ENCODE results near the gene ACADVL. TPM values are rescaled to one million over a fixed set of nuclear protein-coding genes. Genes with fewer than 3 reads are reported as not detected.

Gene ACADVL
- total and polyA plus RNA-seq, 8 donors, result 348 to 3,058 (median 733) TPM

DNA sequence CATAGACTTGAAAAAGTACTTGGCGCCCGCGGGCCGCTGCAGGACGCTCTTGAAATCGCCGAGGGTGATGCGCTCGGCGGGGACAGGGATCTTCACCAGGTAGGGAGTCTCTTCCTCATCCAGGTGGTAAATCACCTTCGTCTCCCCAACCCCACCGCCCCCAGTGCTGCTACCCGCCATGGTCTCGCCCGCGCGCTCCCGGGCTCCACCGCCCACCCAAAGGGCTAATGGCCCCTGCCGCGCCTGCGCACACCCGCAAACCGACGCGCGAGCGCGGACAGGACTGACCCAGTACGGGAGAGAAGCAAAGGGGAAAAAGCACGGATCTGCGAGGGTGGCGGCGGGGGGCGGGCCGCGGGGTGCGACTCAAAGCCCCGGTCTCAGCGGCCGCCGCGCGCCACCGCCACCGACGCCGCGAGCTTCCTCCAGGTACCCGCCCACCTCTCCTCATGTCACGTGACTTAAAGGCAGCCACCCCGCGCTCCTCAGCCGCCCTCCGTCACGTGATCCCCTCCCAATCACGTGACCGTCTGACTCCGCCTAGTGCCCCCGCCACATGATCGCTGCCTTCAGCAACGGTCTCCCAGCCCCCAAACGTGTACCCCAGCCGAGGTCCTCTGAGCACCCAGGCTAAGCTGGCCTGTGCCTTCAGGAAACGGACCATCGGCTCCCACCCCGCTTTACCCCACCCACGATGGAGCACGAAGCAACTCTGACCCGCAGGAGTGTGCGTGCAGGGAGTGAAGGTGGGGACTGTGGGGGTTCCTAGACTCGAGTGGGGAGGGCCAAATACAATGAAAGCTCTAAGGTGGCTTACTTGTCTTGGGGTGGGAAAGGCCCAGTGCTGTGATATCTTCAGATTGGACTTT, 14.6 kb downstream of the ACADVL start, which contains the start of gene DVL2:
Gene DVL2, minus strand, starts transcription at position 435 of the 869 bp plus-strand sequence. Its CDS starts 255 bp downstream, at position 180.
- peaks cover 37 to 64% (median 57%) of the 10 kb centered on the region in 4 donors for H3K4me1 ChIP-seq
- TF ChIP-seq, protein P1, sequence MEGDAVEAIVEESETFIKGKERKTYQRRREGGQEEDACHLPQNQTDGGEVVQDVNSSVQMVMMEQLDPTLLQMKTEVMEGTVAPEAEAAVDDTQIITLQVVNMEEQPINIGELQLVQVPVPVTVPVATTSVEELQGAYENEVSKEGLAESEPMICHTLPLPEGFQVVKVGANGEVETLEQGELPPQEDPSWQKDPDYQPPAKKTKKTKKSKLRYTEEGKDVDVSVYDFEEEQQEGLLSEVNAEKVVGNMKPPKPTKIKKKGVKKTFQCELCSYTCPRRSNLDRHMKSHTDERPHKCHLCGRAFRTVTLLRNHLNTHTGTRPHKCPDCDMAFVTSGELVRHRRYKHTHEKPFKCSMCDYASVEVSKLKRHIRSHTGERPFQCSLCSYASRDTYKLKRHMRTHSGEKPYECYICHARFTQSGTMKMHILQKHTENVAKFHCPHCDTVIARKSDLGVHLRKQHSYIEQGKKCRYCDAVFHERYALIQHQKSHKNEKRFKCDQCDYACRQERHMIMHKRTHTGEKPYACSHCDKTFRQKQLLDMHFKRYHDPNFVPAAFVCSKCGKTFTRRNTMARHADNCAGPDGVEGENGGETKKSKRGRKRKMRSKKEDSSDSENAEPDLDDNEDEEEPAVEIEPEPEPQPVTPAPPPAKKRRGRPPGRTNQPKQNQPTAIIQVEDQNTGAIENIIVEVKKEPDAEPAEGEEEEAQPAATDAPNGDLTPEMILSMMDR (IDR thresholded peaks at IDR 0.05), result no peak
- no peak for TF ChIP-seq EP300 (IDR thresholded peaks at IDR 0.05)
- peak; percentile 87 to 99 (median 94) for TF ChIP-seq POLR2AphosphoS5 (IDR thresholded peaks at IDR 0.05)
- TF ChIP-seq POLR2A (IDR thresholded peaks at IDR 0.05), result no peak
- peak; percentile 96 to 98 for DNase-seq
- H3K27me3 ChIP-seq, result no peaks in the 10 kb centered on the region
- 0 to 1% (median 0%) methylated on average over 32 to 72 of the region's 72 CpGs for WGBS, 5 donors
- no peaks in the 10 kb centered on the region for H3K9me3 ChIP-seq
- intact Hi-C loops (cut with DNase I; ENCODE audit: low total_unique reads), result no loop called here
- peak within 1 kb of the TSS; percentile 63 to 99 (median 89) for H3K4me3 ChIP-seq
- peak within 1 kb of the TSS; percentile 76 to 94 (median 91) for H3K27ac ChIP-seq
- H3K36me3 ChIP-seq, result peaks cover 26 to 36% (median 33%) of the 10 kb centered on the region in 4 donors

DNA sequence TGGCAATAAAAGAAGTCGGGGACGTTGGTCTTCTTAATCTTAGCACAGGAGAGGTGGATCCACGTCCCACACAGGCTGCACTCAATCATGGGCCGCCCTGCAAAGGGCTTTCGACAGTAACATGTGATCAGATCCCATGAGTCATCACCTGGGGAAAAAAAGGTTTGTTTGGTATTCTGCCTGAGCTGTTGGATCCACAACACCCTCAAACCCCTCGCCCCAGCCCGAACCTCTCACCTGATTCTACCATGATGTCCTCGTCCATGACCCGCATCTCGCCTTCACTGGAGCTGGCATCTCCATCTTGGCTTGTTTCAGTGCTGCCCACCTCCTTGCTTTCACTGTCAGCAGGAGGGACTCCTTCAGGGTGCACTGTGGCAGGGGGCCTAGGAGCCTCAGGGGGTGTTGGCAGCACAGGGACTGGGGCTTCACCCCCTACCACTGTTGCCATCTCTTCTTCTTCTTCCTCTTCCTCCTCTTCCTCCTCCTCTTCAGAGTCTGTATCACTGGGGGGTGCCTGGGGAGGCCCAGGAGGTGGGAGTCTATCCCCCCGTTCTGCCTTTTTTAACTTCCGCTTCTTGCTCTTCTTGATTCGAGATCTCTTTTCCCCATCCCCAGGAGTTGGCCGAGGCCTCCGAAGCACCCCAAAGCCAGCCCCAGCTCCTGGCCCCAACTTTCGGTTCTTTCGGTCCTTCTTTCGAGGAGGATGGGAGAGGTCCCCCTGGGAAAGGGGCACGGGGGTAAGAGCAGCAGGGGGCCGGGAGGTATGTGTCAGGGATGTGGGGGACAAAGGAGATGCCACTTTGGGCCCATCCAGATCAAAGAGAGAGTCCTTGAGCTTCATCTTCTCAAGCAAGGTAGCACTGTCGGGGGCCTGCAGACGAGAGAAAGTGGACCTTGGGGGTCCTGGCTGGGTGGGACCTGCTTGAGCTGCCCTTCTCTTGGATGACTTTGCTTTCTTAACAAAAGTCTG, 16.2 kb downstream of the ACADVL start:
- Histone ChIP-seq H3K36me3 (peaks cover 22 to 32% (median 29%) of the 10 kb centered on the region in 4 donors), H3K4me1 (peaks cover 49 to 75% (median 69%) of the 10 kb centered on the region in 4 donors), H3K9me3 (no peaks in the 10 kb centered on the region), H3K4me3 (peak overlapping the region in 1 of 4 donors; percentile 15), H3K27me3 (no peaks in the 10 kb centered on the region), H3K27ac (peak overlapping the region in 3 of 5 donors; percentile 15 to 96 (median 76))
- DNase-seq, result no peak
- intact Hi-C loops (cut with DNase I; ENCODE audit: low total_unique reads), result no loop called here
- 72 to 81% (median 79%) methylated on average over 22 of the region's 22 CpGs for WGBS, 5 donors
- no peak for TF ChIP-seq POLR2A (IDR thresholded peaks at IDR 0.05)
- TF ChIP-seq, protein P1 (IDR thresholded peaks at IDR 0.05), result no peak
- no peak for TF ChIP-seq POLR2AphosphoS5 (IDR thresholded peaks at IDR 0.05)
- TF ChIP-seq EP300 (IDR thresholded peaks at IDR 0.05), result no peak

DNA sequence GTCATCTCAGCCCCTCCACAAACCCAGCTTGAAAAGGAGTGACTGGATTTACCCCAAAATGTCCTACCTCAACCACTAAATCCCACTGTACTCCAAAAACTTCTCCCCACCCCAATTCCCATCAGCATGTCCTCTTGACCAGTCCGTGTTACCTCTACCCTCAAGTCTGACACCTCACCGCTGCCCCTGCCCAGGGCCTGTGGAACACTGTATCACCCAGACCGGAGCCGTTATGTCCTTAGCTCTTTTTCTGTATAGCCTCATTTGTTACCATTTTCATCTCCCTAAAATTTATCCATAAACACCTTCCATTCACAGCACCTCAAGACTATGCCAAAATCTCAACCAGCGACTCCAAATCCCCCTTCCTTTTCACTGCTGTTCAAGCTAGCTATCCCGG, 17.1 kb downstream of the ACADVL start:
- H3K9me3 ChIP-seq, result no peaks in the 10 kb centered on the region
- peak overlapping the region in 1 of 4 donors; percentile 97 for H3K4me3 ChIP-seq
- DNase-seq, result no peak
- peak overlapping the region; percentile 88 to 99 (median 96) for H3K27ac ChIP-seq
- TF ChIP-seq POLR2AphosphoS5 (IDR thresholded peaks at IDR 0.05) (no peak), EP300 (IDR thresholded peaks at IDR 0.05) (no peak), POLR2A (IDR thresholded peaks at IDR 0.05) (no peak)
- TF ChIP-seq, protein P1 (IDR thresholded peaks at IDR 0.05), result no peak
- no peaks in the 10 kb centered on the region for H3K27me3 ChIP-seq
- intact Hi-C loops (cut with DNase I; ENCODE audit: low total_unique reads), result no loop called here
- 76 to 83% (median 82%) methylated on average over 6 of the region's 6 CpGs for WGBS, 5 donors
- H3K4me1 ChIP-seq, result peaks cover 52 to 74% (median 69%) of the 10 kb centered on the region in 4 donors
- H3K36me3 ChIP-seq, result peaks cover 23 to 34% (median 31%) of the 10 kb centered on the region in 4 donors
